CD8-positive, alpha-beta memory T cell (primary cell): ENCODE results near the gene SESTD1. TPM values are rescaled to one million over a fixed set of nuclear protein-coding genes. Genes with fewer than 3 reads are reported as not detected.

Experiments
- CTCF ChIA-PET: fragments of 350-600 bp; sonication (Branson Sonifier 250); formaldehyde crosslinking; loops from one replicate; lab custom pipeline; 2021; ENCODE audit warnings: antibody characterized with exemption; lab: Charles Lee
- POLR2A ChIA-PET: fragments of 350-600 bp; sonication (Branson Sonifier 250); formaldehyde crosslinking; loops from one replicate; lab custom pipeline; 2021; ENCODE audit warnings: antibody characterized with exemption; lab: Charles Lee
- DNase-seq, 5 donors: peaks; one replicate each; pipeline versions ENCODE4 v3.0.0 to v3.0.0-alpha.2; 2020 to 2022; ENCODE audit warnings: mixed read lengths in 1 of 5
- H3K27ac ChIP-seq: one replicate; pipeline ENCODE4 v1.7.0; 2013; ENCODE audit warnings: low read depth, mild to moderate bottlenecking, low read length, moderate library complexity
- H3K27me3 ChIP-seq: 2 replicates; pipeline ENCODE4 v1.7.0; 2013; ENCODE audit warnings: low read length, mild to moderate bottlenecking; ENCODE audit not compliant: insufficient read depth, poor library complexity, severe bottlenecking
- H3K36me3 ChIP-seq: 2 replicates; pipeline ENCODE4 v1.7.0; 2013; ENCODE audit warnings: mild to moderate bottlenecking, low read length, moderate library complexity; ENCODE audit not compliant: insufficient read depth
- H3K4me1 ChIP-seq: 2 replicates; pipeline ENCODE4 v1.7.0; 2013; ENCODE audit warnings: mild to moderate bottlenecking, low read length, moderate library complexity; ENCODE audit not compliant: insufficient read depth
- H3K4me3 ChIP-seq: 2 replicates; pipeline ENCODE4 v1.7.0; 2013; ENCODE audit warnings: mild to moderate bottlenecking, low read length
- H3K9me3 ChIP-seq: 2 replicates; pipeline ENCODE4 v1.7.0; 2013; ENCODE audit warnings: mild to moderate bottlenecking, low read length
- H3K27ac Mint-ChIP-seq, 8 donors: one replicate each; pipeline ENCODE4 v1.8.0; 2020 to 2021; ENCODE audit warnings: mixed read lengths in 8 of 8, mild to moderate bottlenecking in 6 of 8, inconsistent platforms in 3 of 8, moderate library complexity in 3 of 8
- H3K27me3 Mint-ChIP-seq, 2 donors: one replicate each; pipeline ENCODE4 v1.8.0; 2020 to 2021; ENCODE audit warnings: mixed read lengths in 2 of 2, mild to moderate bottlenecking in 1 of 2, moderate library complexity in 1 of 2
- H3K36me3 Mint-ChIP-seq, 3 donors: one replicate each; pipeline ENCODE4 v1.8.0; 2020 to 2021; ENCODE audit warnings: mixed read lengths in 3 of 3, inconsistent platforms in 1 of 3, mild to moderate bottlenecking in 1 of 3
- H3K4me1 Mint-ChIP-seq, 3 donors: one replicate each; pipeline ENCODE4 v1.8.0; 2020 to 2021; ENCODE audit warnings: mixed read lengths in 3 of 3, inconsistent platforms in 1 of 3, mild to moderate bottlenecking in 1 of 3
- H3K4me3 Mint-ChIP-seq, 7 donors: one replicate each; pipeline ENCODE4 v1.8.0; 2020 to 2021; ENCODE audit warnings: mixed read lengths in 7 of 7, mild to moderate bottlenecking in 6 of 7, moderate library complexity in 4 of 7, inconsistent platforms in 2 of 7
- H3K9me3 Mint-ChIP-seq, 5 donors: one replicate each; pipeline ENCODE4 v1.8.0; 2020 to 2022; ENCODE audit warnings: mixed read lengths in 5 of 5, mild to moderate bottlenecking in 3 of 5, moderate library complexity in 2 of 5, inconsistent platforms in 1 of 5
- polyA plus RNA-seq: library from polyadenylated mRNA; unstranded; fragments of 300-500 nt; fragmentation: Illumina TruSeq; gene quantifications from one replicate; pipeline ENCODE4 v1.2.3, GENCODE V29; 2021
- total RNA-seq, 2 experiments: library from RNA; stranded (reverse); gene quantifications; one replicate each; pipeline ENCODE4 v1.2.3, GENCODE V29; 2021

SESTD1 gene
- total and polyA plus RNA-seq, 3 experiments from 2014 or later = 1.6 to 3.7 (median 2.2) TPM

DNA sequence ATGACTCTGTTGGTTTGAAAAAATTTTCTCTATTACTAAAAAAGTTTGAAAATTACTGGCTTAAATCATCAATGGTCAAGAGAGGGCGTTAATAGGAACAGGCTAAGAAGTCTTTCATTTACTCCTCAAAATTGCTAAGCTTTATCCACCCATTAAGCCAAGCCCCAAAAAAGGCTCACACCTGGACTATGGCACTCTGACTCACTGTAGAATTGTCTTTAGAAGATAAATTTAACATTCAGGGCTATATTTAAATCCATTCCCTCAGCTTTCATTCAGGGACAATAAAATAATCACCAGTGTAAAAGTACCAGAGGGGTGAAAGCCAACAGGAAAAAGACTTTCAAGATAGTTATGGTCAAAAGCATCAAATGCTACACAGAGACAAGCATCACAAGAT, 80.0 kb downstream of the SESTD1 start:
- CTCF ChIA-PET = no interaction called here
- no peaks in the 10 kb centered on the region for H3K4me1 ChIP-seq
- Mint-ChIP-seq H3K36me3 (peaks cover 0 to 5% (median 0%) of the 10 kb centered on the region in 3 donors), H3K9me3 (peaks cover 0 to 6% (median 1%) of the 10 kb centered on the region in 5 donors), H3K4me3 (no peak overlapping the region), H3K27ac (no peak overlapping the region), H3K27me3 (peaks cover 0 to 4% of the 10 kb centered on the region in 2 donors), H3K4me1 (no peaks in the 10 kb centered on the region)
- no peak overlapping the region for H3K27ac ChIP-seq
- H3K9me3 ChIP-seq = no peaks in the 10 kb centered on the region
- DNase-seq = no peak
- H3K36me3 ChIP-seq = no peaks in the 10 kb centered on the region
- H3K4me3 ChIP-seq = no peak overlapping the region
- H3K27me3 ChIP-seq = no peaks in the 10 kb centered on the region
- POLR2A ChIA-PET = no interaction called here

DNA sequence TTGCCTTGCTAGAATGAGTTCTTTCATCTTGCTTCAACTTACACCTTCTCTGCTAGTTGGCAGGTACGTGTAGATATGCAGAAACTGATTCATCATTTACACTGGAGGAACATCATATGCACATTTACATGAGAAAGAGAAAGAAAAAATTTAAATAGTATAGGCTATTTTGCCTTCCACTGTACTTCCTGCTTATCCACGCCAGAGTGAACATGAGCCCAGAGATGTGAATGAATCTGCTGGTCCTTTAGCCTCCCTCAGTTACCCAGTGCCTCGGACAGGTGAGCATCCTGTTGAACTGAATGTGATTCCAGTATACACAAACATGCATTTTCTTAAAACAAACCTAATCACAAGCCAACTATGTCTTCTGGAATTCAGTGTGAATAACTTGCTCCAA, 83.6 kb downstream of the SESTD1 start:
- Mint-ChIP-seq H3K4me3 (no peak overlapping the region), H3K36me3 (peaks cover 0 to 1% (median 0%) of the 10 kb centered on the region in 3 donors), H3K9me3 (peaks cover 0 to 4% (median 0%) of the 10 kb centered on the region in 5 donors), H3K4me1 (no peaks in the 10 kb centered on the region), H3K27me3 (peaks cover 0 to 2% of the 10 kb centered on the region in 2 donors), H3K27ac (no peak overlapping the region)
- Histone ChIP-seq H3K27ac (no peak overlapping the region), H3K36me3 (no peaks in the 10 kb centered on the region), H3K4me1 (no peaks in the 10 kb centered on the region), H3K27me3 (no peaks in the 10 kb centered on the region), H3K4me3 (no peak overlapping the region), H3K9me3 (no peaks in the 10 kb centered on the region)
- CTCF ChIA-PET = no interaction called here
- POLR2A ChIA-PET = no interaction called here
- DNase-seq = no peak

DNA sequence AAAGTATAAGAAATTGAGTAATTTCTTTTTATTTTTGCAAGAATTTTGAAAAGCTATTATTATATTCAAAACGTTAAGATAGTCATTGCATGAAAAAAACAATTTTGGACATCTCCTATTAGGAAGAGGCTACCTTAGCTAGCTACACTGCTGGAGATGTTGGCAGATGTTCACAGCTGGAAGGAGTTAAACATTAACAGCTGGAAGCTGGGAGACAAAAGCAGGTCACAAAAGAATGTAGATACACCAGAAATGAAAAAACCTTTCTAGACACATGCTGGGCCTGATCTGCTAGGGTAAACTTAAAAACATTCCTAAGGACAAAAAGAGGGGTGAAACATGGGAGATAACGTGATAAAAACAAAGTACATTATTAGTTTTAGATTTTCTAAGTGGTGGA, 84.4 kb downstream of the SESTD1 start:
- H3K4me1 ChIP-seq = no peaks in the 10 kb centered on the region
- Mint-ChIP-seq H3K27me3 (peaks cover 0 to 2% of the 10 kb centered on the region in 2 donors), H3K4me1 (no peaks in the 10 kb centered on the region), H3K27ac (no peak overlapping the region), H3K9me3 (peaks cover 0 to 4% (median 0%) of the 10 kb centered on the region in 5 donors), H3K4me3 (no peak overlapping the region), H3K36me3 (peaks cover 0 to 1% (median 0%) of the 10 kb centered on the region in 3 donors)
- H3K9me3 ChIP-seq = no peaks in the 10 kb centered on the region
- no peaks in the 10 kb centered on the region for H3K36me3 ChIP-seq
- ChIA-PET CTCF (no interaction called here), POLR2A (no interaction called here)
- no peak overlapping the region for H3K27ac ChIP-seq
- no peak overlapping the region for H3K4me3 ChIP-seq
- H3K27me3 ChIP-seq = no peaks in the 10 kb centered on the region
- no peak for DNase-seq

DNA sequence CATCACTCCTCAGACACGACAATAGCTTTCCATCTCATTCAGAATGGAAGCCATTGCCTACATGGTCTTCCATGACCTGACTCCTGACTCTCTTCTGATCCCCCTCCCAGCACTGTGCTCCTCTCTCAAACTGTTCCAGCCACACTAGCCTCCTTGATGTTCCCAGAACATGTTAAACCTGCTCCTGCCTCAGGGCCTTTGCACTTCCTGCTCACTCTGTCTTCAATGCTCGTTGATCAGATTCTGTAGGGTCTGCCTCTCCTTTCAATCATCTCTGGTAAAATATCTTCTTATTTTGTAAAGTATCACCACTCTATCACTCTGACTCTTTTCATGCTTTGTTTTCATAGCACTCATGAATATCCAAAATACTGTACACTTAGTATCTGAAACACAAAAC, 84.9 kb downstream of the SESTD1 start:
- no peak overlapping the region for H3K27ac Mint-ChIP-seq

DNA sequence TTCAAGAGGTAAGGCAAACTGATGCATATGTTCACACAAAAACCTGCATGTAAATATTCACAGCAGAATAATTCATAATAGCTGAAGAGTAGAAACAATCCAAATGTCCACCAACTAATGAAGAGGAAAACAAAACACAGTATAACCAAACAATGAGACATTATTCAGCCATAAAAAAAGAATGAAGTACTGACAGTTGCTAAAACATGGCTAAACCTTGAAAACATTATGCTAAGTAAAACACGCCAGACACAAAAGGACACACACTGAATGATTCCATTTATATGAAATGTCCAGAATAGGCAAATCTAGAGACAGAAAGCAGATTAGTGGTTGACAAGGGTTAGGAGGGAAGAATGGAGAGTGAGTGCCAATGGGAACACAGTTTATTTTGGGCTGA, 86.9 kb downstream of the SESTD1 start:
- Mint-ChIP-seq H3K36me3 (peaks cover 0 to 1% (median 0%) of the 10 kb centered on the region in 3 donors), H3K27me3 (peaks cover 0 to 2% of the 10 kb centered on the region in 2 donors), H3K27ac (no peak overlapping the region), H3K4me1 (no peaks in the 10 kb centered on the region), H3K4me3 (no peak overlapping the region), H3K9me3 (peaks cover 0 to 5% (median 0%) of the 10 kb centered on the region in 5 donors)
- ChIA-PET CTCF (no interaction called here), POLR2A (no interaction called here)
- H3K27ac ChIP-seq = no peak overlapping the region
- no peaks in the 10 kb centered on the region for H3K9me3 ChIP-seq
- no peaks in the 10 kb centered on the region for H3K27me3 ChIP-seq
- H3K4me3 ChIP-seq = no peak overlapping the region
- no peak for DNase-seq
- no peaks in the 10 kb centered on the region for H3K4me1 ChIP-seq
- H3K36me3 ChIP-seq = no peaks in the 10 kb centered on the region

More for the DNA sequence above, 84.9 kb downstream of the SESTD1 start:
- Mint-ChIP-seq H3K36me3 (peaks cover 0 to 1% (median 0%) of the 10 kb centered on the region in 3 donors), H3K4me1 (no peaks in the 10 kb centered on the region), H3K4me3 (no peak overlapping the region), H3K27me3 (peaks cover 0 to 2% of the 10 kb centered on the region in 2 donors), H3K9me3 (peaks cover 0 to 4% (median 0%) of the 10 kb centered on the region in 5 donors)
- Histone ChIP-seq H3K9me3 (no peaks in the 10 kb centered on the region), H3K27me3 (no peaks in the 10 kb centered on the region), H3K4me3 (no peak overlapping the region), H3K4me1 (no peaks in the 10 kb centered on the region), H3K27ac (no peak overlapping the region), H3K36me3 (no peaks in the 10 kb centered on the region)
- CTCF ChIA-PET = no interaction called here
- no peak for DNase-seq
- POLR2A ChIA-PET = no interaction called here

DNA sequence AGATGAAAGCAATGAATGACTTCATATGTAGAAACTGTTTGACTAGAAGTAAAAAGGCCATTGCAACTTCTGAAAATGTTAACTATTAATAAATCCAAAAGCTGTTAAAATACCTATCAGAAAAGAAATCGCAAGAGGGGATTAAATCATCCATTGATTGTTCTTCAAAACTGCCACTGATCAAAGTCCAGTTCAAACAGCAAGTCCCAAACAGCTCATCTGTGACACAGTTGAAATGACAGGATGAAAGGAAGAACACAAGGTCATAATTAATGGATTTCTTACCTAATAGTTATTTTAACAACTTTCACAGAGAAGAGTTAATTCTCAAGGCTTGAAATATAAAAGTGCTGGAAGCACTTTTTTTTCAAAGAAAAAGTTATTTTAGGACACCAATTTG, 90.4 kb downstream of the SESTD1 start:
- ChIA-PET CTCF (no interaction called here), POLR2A (no interaction called here)
- peaks cover 0 to 3% (median 0%) of the 10 kb centered on the region in 5 donors for H3K9me3 Mint-ChIP-seq
- no peak overlapping the region for H3K4me3 ChIP-seq
- no peaks in the 10 kb centered on the region for H3K27me3 Mint-ChIP-seq
- H3K4me3 Mint-ChIP-seq = no peak overlapping the region
- no peaks in the 10 kb centered on the region for H3K4me1 ChIP-seq
- H3K9me3 ChIP-seq = no peaks in the 10 kb centered on the region
- H3K27ac ChIP-seq = no peak overlapping the region
- no peak overlapping the region for H3K27ac Mint-ChIP-seq
- DNase-seq = no peak
- no peaks in the 10 kb centered on the region for H3K27me3 ChIP-seq
- no peaks in the 10 kb centered on the region for H3K36me3 Mint-ChIP-seq
- H3K4me1 Mint-ChIP-seq = no peaks in the 10 kb centered on the region
- no peaks in the 10 kb centered on the region for H3K36me3 ChIP-seq

DNA sequence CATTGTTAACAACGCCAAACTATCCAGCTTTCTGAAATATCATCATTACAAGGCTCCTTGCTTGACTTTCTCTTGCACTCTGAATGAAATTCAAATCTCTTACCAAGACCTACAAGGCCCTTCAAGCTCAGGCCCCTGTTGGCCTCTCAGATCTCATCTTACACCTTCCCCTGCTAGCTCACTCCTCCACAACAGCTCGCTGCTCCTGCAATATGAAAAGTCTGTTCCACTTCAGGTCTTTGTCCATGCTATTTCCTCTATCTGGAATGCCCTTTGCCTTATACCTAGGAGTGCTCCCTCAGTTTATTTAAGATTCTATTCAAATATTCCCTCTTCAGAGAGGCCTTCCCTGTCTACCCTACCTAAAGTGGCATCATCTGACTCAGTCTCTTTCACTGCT, 91.7 kb downstream of the SESTD1 start:
- H3K9me3 ChIP-seq = no peaks in the 10 kb centered on the region
- no peak overlapping the region for H3K4me3 ChIP-seq
- ChIA-PET POLR2A (no interaction called here), CTCF (no interaction called here)
- Mint-ChIP-seq H3K36me3 (no peaks in the 10 kb centered on the region), H3K9me3 (peaks cover 0 to 3% (median 0%) of the 10 kb centered on the region in 5 donors), H3K4me1 (no peaks in the 10 kb centered on the region), H3K27ac (no peak overlapping the region), H3K27me3 (no peaks in the 10 kb centered on the region), H3K4me3 (no peak overlapping the region)
- H3K27me3 ChIP-seq = no peaks in the 10 kb centered on the region
- H3K36me3 ChIP-seq = no peaks in the 10 kb centered on the region
- DNase-seq = no peak
- no peaks in the 10 kb centered on the region for H3K4me1 ChIP-seq
- no peak overlapping the region for H3K27ac ChIP-seq

DNA sequence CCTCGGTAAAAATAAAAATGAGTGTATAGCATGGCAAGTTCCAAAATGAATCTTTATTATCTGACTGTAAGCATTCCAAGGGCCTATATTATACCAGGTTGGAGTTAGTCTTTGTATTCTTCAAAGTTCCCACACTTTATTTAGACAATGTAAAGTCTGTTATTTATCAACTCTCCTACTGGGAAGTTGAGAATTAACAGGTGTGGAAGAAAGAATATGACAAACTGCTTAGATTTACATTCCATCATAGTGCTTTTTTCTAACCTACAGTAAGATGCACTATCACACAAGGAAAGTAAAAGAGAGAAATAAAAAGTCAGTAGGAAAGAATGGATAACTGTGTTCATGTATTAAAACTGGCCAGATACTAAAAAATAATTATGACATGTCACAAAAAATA, 93.3 kb downstream of the SESTD1 start:
- no peaks in the 10 kb centered on the region for H3K4me1 Mint-ChIP-seq
- Histone ChIP-seq H3K27me3 (no peaks in the 10 kb centered on the region), H3K27ac (no peak overlapping the region), H3K36me3 (no peaks in the 10 kb centered on the region), H3K9me3 (no peaks in the 10 kb centered on the region), H3K4me3 (no peak overlapping the region), H3K4me1 (no peaks in the 10 kb centered on the region)
- H3K27ac Mint-ChIP-seq = no peak overlapping the region
- no peaks in the 10 kb centered on the region for H3K36me3 Mint-ChIP-seq
- no peak overlapping the region for H3K4me3 Mint-ChIP-seq
- H3K27me3 Mint-ChIP-seq = no peaks in the 10 kb centered on the region
- POLR2A ChIA-PET = no interaction called here
- no peak for DNase-seq
- CTCF ChIA-PET = no interaction called here
- peaks cover 0 to 3% (median 0%) of the 10 kb centered on the region in 5 donors for H3K9me3 Mint-ChIP-seq
